GM21723 (cell line): ENCODE data around the gene ARMCX6.
"Not testable (repeated sequence)": the region's sequence is repeated elsewhere in the genome, so short reads cannot be mapped to it uniquely, and the experiment has no call there.

Experiments
- ATAC-seq: cut with Tn5 transposase; IDR thresholded peaks from one replicate; pipeline ENCODE4 v1.9.1; 2021; ENCODE audit warnings: mild to moderate bottlenecking, moderate library complexity; ENCODE audit not compliant: unreplicated experiment

The ARMCX6 gene

DNA sequence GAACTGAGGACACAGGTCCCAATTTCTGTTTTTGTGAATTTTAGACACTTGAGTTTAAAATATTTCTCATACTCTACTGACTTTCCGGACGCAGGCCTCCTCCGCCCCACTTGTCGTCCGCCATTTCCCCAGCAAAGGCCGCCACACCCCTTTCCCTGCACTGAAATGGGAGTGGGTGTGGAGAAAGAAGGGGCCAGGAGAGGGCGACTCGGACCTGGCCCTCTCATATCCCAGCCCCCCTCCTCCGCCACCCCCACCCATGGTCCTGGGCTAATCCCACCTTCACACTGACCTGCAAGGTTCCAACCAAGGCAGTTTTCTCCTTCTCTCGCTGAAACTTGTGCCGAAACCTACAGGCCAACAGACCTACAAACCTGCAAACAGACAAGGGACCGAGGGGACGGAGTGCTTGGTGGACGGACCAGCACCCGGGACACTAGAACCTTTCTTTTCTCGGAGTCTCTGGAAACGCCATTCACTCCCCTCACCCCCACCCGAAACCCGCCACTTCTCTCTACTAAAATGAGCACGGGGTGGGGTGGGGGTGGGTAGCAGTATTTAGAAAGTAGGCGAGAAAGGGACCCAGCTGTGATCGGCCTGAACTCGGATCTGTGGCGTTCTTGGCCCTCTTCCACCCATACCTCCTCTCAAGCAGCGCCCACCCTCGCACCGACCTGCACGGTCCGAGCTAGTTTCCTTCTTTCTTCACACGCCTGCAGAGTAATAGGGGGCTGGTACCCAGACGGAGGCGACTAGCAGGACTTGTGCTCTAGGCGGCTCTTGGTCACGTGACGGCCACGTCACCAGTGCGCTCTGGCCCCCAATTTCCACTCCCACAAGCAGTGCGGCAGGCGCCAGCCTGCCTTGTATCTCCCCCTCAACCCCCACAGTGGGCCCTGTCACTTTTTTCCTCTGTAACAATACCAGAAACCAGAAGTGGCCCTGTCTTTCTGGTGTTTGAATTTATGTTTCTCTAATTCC lies at the start of gene ARMCX6:
Gene ARMCX6, minus strand, starts transcription at position 790 of the 981 bp plus-strand sequence. CDS start 1,380 bp downstream, outside the sequence.
- peak; percentile 92 for ATAC-seq

DNA sequence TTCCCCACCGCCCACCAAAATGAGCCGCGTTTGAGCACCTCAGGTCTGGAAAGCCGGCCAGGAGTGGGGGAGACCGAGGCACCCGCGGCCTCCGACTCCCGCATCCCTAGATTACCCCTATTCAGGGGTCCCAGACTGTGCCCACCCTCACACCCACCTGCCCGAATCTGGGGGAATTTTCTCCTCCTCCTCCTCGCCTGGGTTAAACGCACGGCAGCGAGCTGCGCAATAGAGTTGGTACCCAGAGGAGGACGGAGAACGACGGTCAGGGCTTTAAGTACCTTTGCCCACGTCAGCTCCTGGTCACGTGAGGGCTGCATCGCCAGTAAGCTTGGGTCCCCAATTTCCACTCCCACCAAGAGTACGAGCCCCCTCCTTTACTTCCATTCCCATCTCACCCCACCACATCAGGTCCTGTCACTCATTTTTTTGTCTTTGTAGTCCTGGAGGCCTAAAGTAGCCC lies 41.8 kb upstream of the ARMCX6 start, which contains the start of gene ARMCX2:
Gene ARMCX2, minus strand, starts transcription at position 250 of the 463 bp plus-strand sequence. CDS start 2,262 bp downstream, outside the sequence.
- ATAC-seq = peak; percentile 58

DNA sequence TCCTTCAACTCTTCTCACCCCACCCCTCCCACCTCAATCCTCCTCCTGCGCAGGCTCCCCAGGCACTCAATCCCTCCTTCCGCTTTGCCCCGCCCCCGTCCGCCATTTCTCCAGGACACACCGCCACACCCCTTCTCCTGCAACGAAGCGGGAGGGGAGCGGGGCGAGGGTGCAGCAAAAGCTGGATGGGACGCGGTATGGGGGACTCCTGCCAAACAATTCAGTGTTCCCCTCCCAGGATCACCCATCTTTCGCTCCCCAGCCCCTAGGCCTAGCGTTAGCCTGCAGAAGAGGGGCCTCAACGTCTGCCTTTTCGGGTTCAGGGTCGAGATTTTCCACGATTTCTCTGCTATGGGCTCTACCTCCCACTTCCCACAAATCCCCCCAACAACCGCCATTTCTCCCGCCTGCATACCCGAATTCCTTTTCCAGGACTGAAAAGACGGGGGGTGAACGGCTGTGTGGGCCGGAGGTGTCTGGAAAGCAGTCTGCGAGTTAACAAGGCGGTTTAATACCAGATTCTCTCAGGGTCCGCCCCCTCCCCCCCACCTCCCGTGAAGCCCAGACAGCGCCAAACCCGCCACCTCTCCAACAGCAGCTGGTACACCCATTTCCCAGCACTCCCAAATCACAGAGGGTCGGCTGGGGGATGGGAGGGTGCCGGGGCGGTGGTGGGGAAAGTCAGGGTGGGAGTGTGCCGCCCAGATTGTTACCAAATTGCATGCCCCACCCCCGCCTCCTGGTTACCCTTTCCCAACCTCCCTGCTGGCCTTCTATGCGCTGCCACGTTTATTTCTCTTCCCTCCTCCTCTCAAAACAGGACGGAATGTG lies 41.1 kb upstream of the ARMCX6 start:
- ATAC-seq = peak; percentile 72

DNA sequence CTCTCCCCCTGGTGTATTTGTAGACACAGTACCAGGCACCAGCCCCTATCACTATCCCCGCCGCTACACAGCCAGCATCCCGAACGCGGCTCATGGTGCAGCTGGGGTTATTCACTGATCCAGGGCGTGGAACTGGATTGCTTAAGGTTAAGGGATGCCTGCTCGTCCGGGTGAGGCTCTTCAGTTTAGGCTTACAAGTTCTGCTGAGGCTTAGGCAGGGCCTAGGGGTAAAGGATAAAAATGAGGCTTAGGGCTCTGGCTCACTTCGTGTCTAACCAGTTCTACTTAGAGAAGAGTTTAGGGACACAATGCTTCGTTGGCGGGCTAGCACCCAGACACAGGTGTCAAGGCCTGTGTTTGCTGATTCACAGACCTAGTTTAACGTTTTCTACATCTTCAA lies 39.7 kb upstream of the ARMCX6 start:
- no peak for ATAC-seq

DNA sequence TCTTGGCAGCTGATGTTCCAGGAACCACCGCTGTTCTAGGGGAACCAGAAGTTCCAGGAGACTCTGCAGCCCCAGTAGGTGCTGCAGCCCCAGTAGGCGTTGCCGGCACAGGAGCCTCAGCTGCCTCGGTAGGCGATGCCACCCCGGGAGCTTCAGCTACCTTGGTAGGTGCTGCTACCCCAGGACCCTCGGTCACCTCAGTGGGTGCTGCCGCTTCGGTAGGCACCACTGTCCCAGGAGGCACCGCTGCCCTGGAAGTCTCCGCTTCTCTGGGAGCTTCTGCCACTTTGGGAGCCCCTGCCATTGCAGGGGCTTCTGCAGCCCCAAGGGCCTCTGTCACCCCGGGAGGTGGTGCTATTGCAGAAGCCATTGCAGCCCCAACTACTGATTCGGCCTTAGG lies 39.0 kb upstream of the ARMCX6 start:
- ATAC-seq = no peak

DNA sequence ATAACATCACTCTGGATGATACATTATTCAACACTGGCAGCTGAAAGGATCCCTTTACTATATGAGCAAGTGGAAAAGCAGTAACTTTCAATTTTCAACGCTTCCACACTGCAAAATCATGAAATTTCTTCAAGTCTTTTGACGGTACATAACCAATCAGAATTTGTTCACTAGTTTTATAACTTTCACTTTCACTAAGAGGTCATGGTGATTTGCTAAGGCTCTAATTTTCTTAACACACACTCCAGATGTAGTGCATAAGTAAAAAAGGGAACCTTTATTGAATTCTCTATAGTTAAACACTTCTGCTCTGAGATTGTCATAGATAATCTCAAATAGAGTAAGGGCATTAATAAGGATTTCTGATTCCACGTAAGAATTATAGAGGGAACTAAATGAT lies 37.7 kb upstream of the ARMCX6 start:
- no peak for ATAC-seq

DNA sequence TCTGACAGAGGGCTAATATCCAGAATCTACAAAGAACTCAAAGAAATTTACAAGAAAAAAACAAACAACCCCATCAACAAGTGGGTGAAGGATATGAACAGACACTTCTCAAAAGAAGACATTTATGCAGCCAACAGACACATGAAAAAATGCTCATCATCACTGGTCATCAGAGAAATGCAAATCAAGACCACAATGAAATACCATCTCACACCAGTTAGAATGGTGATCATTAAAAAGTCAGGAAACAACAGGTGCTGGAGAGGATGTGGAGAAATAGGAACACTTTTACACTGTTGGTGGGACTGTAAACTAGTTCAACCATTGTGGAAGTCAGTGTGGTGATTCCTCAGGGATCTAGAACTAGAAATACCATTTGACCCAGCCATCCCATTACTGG lies 29.9 kb upstream of the ARMCX6 start:
- not testable (repeated sequence) for ATAC-seq

DNA sequence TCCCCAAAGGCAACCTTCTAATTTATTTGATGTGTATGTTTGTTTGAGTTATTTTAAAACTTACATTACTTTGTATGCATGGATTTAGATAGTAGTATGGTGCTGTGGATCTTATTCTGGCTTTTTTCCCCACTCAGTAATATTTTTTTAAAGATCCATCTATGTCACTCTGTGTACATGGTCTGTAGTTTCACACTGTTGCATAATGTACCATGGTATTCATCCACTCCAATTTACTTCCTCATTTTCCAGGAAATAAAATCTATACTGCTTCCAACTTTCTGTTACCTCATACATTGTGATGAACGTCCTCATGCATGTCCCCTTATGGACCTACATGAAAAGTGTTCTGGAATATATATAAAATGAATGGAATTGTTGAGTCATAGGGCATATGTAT lies 24.3 kb upstream of the ARMCX6 start:
- ATAC-seq = no peak

DNA sequence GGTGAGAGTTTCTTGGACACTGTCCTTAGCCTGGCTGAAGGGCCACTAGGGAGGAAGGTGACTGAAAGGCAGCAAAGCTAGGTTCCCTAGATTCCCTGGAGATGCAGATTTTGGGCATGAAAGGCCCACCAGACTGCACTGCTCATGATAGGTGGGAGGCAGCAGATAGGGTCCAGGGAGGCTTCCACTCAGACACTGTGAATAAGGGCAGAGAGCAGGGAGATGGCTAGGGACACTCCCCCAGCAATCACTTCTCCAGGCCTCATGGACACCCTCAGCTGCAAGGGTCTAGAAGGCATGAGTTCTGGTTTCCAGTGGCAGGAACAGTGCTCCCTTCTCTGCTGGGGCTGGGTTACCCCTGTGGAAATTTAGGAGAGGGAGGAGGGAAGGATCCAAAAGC lies 21.8 kb upstream of the ARMCX6 start:
- ATAC-seq = no peak

DNA sequence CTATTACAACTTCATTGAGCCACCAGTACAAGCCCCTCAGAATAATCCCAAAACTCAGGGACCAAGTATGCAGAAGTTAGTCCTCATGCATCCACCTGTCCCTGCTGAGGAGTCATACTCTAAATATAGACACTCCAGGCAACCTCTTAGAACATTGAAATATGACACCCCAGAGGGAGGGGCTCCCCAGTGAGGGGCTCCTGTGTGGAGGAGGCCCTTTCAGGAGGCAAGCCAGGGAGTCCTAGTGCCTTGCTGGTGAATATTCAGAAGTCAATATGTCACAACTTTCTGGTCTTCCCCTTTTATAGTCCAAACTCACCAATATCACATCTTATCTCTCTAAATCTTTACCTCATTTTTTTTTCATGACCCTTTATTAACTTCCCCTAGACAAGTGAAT lies 1.6 kb upstream of the ARMCX6 start:
- no peak for ATAC-seq

DNA sequence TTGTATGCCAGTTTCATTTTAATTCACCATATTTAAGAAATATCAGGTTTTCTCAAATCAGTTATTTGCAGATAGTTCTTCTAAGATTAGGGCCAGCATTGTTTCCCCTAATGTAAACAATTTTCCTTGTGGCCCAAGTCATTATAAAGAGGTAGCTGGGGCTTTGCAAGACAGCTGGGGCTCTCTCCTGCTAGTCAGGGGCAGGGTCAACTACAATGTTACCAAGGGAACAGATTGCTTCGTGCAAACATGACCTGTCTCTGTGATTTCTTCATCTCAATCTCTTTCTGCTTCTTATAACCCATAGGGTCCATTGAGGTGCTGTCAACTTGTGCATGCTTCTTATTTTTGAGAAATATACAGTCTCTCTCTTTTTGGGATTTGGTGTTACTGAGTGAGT lies 12.1 kb downstream of the ARMCX6 start:
- no peak for ATAC-seq

DNA sequence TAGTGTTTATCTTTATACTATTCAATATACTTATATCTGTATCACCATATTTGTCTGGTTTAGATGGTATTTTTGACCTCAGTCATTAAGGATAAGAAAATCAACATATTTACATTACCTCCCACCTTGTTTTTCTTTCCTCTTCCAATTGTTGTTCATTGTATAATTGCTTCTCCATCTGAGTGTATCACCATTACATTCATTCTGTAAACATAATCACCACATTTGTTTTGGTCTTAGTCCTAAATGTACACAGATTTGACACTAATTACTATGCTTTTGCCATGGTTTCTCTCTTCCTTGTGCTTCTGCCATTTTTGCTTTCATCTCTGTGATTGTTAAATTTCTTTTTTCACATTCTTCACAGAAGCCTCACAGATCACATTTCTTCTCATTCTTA lies 12.7 kb downstream of the ARMCX6 start:
- ATAC-seq = no peak

DNA sequence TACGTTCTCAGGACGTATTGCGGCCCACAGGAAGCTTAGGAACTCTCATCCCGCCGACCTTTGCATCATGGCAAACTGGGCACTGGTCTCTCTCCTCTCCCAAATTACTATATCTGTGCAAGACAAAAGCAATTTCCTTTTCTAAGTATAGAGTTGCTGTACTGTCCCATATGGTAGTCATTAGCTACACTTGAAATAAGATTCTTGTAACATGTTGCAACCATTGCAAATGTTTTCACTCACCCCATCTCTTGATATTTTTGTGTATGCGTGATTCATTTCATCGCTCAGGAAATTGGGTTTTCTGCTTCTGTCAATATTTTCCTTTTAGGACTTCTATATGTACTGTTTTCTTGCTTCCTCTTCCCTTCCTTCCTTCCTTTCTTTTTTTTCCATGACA lies 15.7 kb downstream of the ARMCX6 start:
- no peak for ATAC-seq

DNA sequence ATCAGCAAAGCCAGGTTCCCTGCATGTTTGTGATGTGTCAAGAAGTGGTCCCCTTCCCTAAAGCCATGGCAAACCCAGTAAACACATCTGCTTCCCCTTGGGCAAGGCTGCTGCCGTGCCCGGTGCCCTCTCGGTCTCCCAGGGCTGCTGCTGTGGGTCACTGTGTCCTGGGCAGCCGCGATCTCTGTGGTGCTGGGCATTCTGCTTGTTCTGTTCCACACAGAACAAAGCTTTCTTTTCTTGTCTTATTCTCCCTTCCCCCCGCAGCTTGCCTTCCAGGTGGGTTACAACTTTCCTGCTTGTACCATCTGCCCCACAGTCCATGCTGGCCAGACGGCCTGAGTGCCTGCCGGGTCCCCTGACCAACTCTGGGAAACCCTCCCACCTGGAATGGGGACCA lies 18.2 kb downstream of the ARMCX6 start:
- not testable (repeated sequence) for ATAC-seq

DNA sequence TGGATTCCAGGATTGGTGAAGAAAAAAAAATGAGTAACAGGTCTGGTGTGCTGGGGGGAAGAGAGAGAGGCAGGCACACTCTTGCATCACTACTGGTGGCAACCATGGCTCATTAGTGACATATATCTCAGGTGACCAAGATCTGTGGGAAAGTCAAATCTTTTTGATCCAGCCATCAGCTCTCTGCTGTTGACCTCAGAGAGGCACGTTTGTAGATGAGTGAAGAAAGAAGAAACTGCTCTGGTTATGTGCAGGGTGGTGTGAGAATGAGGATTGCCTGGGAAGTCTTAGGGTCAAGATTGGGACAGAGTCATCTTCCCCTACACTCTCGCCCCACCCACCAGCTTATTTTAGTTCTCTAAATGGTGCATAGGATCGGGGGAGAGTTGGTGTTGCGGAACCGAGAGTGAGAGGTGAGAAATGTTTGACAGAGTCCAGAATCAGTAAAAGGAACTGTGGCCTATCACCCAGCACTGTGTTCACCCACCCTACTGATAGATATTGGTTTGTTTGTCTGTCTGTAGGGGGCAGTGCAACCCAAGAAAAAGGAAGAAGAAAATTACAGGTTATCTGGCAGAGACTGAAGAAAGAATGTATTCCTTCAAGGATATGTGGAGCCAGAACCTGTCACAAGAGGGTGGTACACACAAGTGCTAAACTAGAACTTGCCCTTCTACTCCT lies 21.9 kb downstream of the ARMCX6 start:
- ATAC-seq = peak; percentile 99
